Fibroblast of lung (primary cell): ENCODE measurements around the gene MXRA8. TPM values are rescaled to one million over a fixed set of nuclear protein-coding genes. Genes with fewer than 3 reads are reported as not detected.

ENCODE experiments used
- DNase-seq, 2 donors: peaks; one replicate each; pipeline versions ENCODE4 v3.0.0 to v3.0.0-alpha.2; 2010; ENCODE audit warnings: low read depth in 2 of 2
- H2AFZ ChIP-seq: 2 replicates; pipeline ENCODE4 v1.5.1; 2012; ENCODE audit warnings: low read length, control low read depth, inconsistent platforms
- H3K27ac ChIP-seq: 2 replicates; pipeline ENCODE4 v1.5.1; 2011; ENCODE audit warnings: low read length, control low read depth; ENCODE audit not compliant: insufficient read depth
- H3K27me3 ChIP-seq: 2 replicates; pipeline ENCODE4 v1.5.1; 2011; ENCODE audit warnings: mild to moderate bottlenecking, low read length; ENCODE audit not compliant: control insufficient read depth, insufficient read depth
- H3K36me3 ChIP-seq: 2 replicates; pipeline ENCODE4 v1.5.1; 2011; ENCODE audit warnings: low read length; ENCODE audit not compliant: control insufficient read depth, insufficient read depth
- H3K4me1 ChIP-seq: 2 replicates; pipeline ENCODE4 v1.5.1; 2011; ENCODE audit warnings: low read length; ENCODE audit not compliant: control insufficient read depth, insufficient read depth; ENCODE audit errors: extremely low read depth
- H3K4me2 ChIP-seq: 2 replicates; pipeline ENCODE4 v1.5.1; 2011; ENCODE audit warnings: low read length, control low read depth; ENCODE audit not compliant: insufficient read depth; ENCODE audit errors: extremely low read depth
- H3K4me3 ChIP-seq, 4 experiments: fragments of 200-600 bp in 1 of 4; sonication (generic) in 1 of 4; replicated peaks in 1 of 4; 2 replicates each; pipeline ENCODE4 v1.5.1; 2011 to 2016; ENCODE audit warnings: low read length in 4 of 4, low read depth in 3 of 4, mild to moderate bottlenecking in 3 of 4, control low read depth in 2 of 4, inconsistent platforms in 1 of 4, mixed read lengths in 1 of 4; ENCODE audit not compliant: insufficient read depth in 1 of 4; ENCODE audit errors: control extremely low read depth in 1 of 4
- H3K79me2 ChIP-seq: 2 replicates; pipeline ENCODE4 v1.5.1; 2012; ENCODE audit warnings: mild to moderate bottlenecking, low read length, inconsistent platforms; ENCODE audit not compliant: control insufficient read depth, insufficient read depth
- H3K9ac ChIP-seq: 2 replicates; pipeline ENCODE4 v1.5.1; 2011; ENCODE audit warnings: mild to moderate bottlenecking, low read length, control low read depth; ENCODE audit not compliant: insufficient read depth
- H3K9me3 ChIP-seq: 2 replicates; pipeline ENCODE4 v1.5.1; 2012; ENCODE audit warnings: low read depth, low read length; ENCODE audit not compliant: control insufficient read depth, insufficient read depth
- H4K20me1 ChIP-seq: 2 replicates; pipeline ENCODE4 v1.5.1; 2011; ENCODE audit warnings: low read length; ENCODE audit not compliant: control insufficient read depth, insufficient read depth; ENCODE audit errors: extremely low read depth
- CTCF ChIP-seq, 2 donors: IDR thresholded peaks in 1 of 2; conservative IDR thresholded peaks in 1 of 2; 1 replicate in 1 of 2; 2 replicates in 1 of 2; pipeline ENCODE4 v1.5.1; 2011 to 2012; ENCODE audit warnings: low read length in 2 of 2, control low read depth in 1 of 2, inconsistent platforms in 1 of 2, low read depth in 1 of 2, mild to moderate bottlenecking in 1 of 2
- EZH2 ChIP-seq: IDR thresholded peaks from 2 replicates; pipeline ENCODE4 v1.5.1; 2012; ENCODE audit warnings: low read length, control low read depth, mild to moderate bottlenecking; ENCODE audit errors: missing control alignments
- polyA plus RNA-seq, 2 donors: library from polyadenylated mRNA; depleted of rRNA in 1 of 2; stranded (reverse) in 1 of 2; unstranded in 1 of 2; fragments of >200 nt; gene quantifications; 2 replicates each; pipeline ENCODE4 v1.2.1, GENCODE V29; 2011 to 2012; ENCODE audit warnings: missing spikeins in 1 of 2
- total RNA-seq: library from RNA; depleted of rRNA; stranded (reverse); fragments of >200 nt; gene quantifications from 2 replicates; pipeline ENCODE4 v1.2.1, GENCODE V29; 2014

MXRA8 gene
- total and polyA plus RNA-seq, 2 donors (not counting 1 experiment from before 2014, with no cell fraction given) = 205 to 397 TPM

DNA sequence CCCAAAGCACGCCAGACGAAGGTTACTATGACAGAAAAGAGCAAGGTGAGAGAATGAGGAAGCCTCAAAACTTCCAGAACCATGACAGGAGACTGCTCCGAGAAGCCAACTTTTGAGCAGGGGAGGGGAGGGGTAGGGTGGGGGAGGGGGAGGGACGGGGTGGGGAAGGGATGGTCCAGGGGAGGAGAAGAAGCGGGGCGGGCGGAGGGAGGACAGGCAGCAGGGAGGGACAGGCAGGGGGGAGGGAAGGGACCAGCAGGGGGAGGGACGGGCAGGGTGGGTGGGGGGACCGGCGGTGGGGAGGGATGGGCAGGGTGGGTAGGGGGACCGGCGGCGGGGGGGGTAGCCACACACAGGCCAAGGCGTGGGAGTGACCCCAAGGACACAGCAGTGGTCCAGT is 35.9 kb downstream of the MXRA8 start:
- no peak for TF ChIP-seq EZH2
- no peak for TF ChIP-seq CTCF (conservative IDR thresholded peaks at IDR 0.05 in 1 of 2, IDR thresholded peaks at IDR 0.05 in 1 of 2; ENCODE audit: low read depth in 1 of 2, low read length in 2 of 2)
- no peak overlapping the region for H3K27ac ChIP-seq
- H3K4me1 ChIP-seq = peaks cover 29% of the 10 kb centered on the region
- H3K4me2 ChIP-seq = no peak overlapping the region
- H4K20me1 ChIP-seq = no peaks in the 10 kb centered on the region
- no peak overlapping the region for H3K9ac ChIP-seq
- H3K36me3 ChIP-seq = peaks cover 15% of the 10 kb centered on the region
- peaks cover 67% of the 10 kb centered on the region for H3K79me2 ChIP-seq
- H3K9me3 ChIP-seq = no peaks in the 10 kb centered on the region
- no peaks in the 10 kb centered on the region for H3K27me3 ChIP-seq
- no peak overlapping the region for H3K4me3 ChIP-seq
- H2AFZ ChIP-seq = no peak overlapping the region
- DNase-seq = no peak

GRCh38 chr1:1321477-1321876 is 36.9 kb downstream of the MXRA8 start:
- Histone ChIP-seq H4K20me1 (no peaks in the 10 kb centered on the region), H3K79me2 (peaks cover 72% of the 10 kb centered on the region), H3K9ac (no peak overlapping the region), H3K4me3 (no peak overlapping the region), H3K36me3 (peaks cover 13% of the 10 kb centered on the region), H3K4me1 (peaks cover 29% of the 10 kb centered on the region), H3K4me2 (no peak overlapping the region), H3K9me3 (no peaks in the 10 kb centered on the region), H2AFZ (no peak overlapping the region), H3K27ac (no peak overlapping the region), H3K27me3 (no peaks in the 10 kb centered on the region)
- TF ChIP-seq EZH2 (no peak), CTCF (conservative IDR thresholded peaks at IDR 0.05 in 1 of 2, IDR thresholded peaks at IDR 0.05 in 1 of 2; ENCODE audit: low read depth in 1 of 2, low read length in 2 of 2) (no peak)
- no peak for DNase-seq

- Histone ChIP-seq H3K27me3 (no peaks in the 10 kb centered on the region), H3K4me2 (peak overlapping the region; percentile 25), H3K36me3 (peaks cover 16% of the 10 kb centered on the region), H2AFZ (no peak overlapping the region), H3K4me3 (no peak overlapping the region), H3K9ac (no peak overlapping the region), H4K20me1 (no peaks in the 10 kb centered on the region), H3K4me1 (peaks cover 29% of the 10 kb centered on the region), H3K27ac (peak overlapping the region; percentile 64), H3K9me3 (no peaks in the 10 kb centered on the region), H3K79me2 (peaks cover 72% of the 10 kb centered on the region)
- TF ChIP-seq EZH2 (no peak), CTCF (conservative IDR thresholded peaks at IDR 0.05 in 1 of 2, IDR thresholded peaks at IDR 0.05 in 1 of 2; ENCODE audit: low read depth in 1 of 2, low read length in 2 of 2) (no peak)
- DNase-seq = peak in 1 of 2 donors; percentile 68
Observed at GRCh38 chr1:1320666-1321448, 37.5 kb downstream of the MXRA8 start.
